ENCODE measurements around the gene SCAMP4.
A peak's percentile ranks its signal among the peaks of the same experiment; 100 is the strongest.

The SCAMP4 gene

GRCh38 chr19:1956868-1957492, 51.8 kb downstream of the SCAMP4 start:
- DNase-seq (ENCODE audit: low spot score): no peak

- DNase-seq (ENCODE audit: low spot score): no peak
Observed at GRCh38 chr19:1957562-1958248, 52.5 kb downstream of the SCAMP4 start.

GRCh38 chr19:1959928-1960589, 54.9 kb downstream of the SCAMP4 start:
- no peak for DNase-seq (ENCODE audit: low spot score)

GRCh38 chr19:1961000-1961883, 56.0 kb downstream of the SCAMP4 start:
- DNase-seq (ENCODE audit: low spot score): no peak

GRCh38 chr19:1962674-1963073, 57.5 kb downstream of the SCAMP4 start:
- DNase-seq (ENCODE audit: low spot score): no peak

- peak; percentile 7 for DNase-seq (ENCODE audit: low spot score)
Observed at GRCh38 chr19:1967087-1967608, 61.9 kb downstream of the SCAMP4 start.

GRCh38 chr19:1968279-1969175, 63.3 kb downstream of the SCAMP4 start:
- DNase-seq (ENCODE audit: low spot score): no peak

- DNase-seq (ENCODE audit: low spot score): no peak
Observed at GRCh38 chr19:1969176-1970002, 64.2 kb downstream of the SCAMP4 start.

GRCh38 chr19:1970003-1970805, 65.0 kb downstream of the SCAMP4 start:
- DNase-seq (ENCODE audit: low spot score): no peak

GRCh38 chr19:1970806-1971502, 65.8 kb downstream of the SCAMP4 start:
- no peak for DNase-seq (ENCODE audit: low spot score)

GRCh38 chr19:1974381-1975161, 69.4 kb downstream of the SCAMP4 start:
- DNase-seq (ENCODE audit: low spot score): no peak

GRCh38 chr19:1975162-1975480, 69.9 kb downstream of the SCAMP4 start:
- DNase-seq (ENCODE audit: low spot score): no peak

Measured in CD4-positive, alpha-beta T cell treated with Interleukin-15 for 4 hours (primary cell).